Peyer's patch (tissue), 4 donors: ENCODE data around the gene GPC5.

ENCODE experiments used
- POLR2A ChIP-seq, 2 donors: fragments of 450-650 bp; IDR thresholded peaks; one replicate each; pipeline ENCODE4 v1.5.1; 2017; ENCODE audit warnings: antibody characterized with exemption in 2 of 2, mild to moderate bottlenecking in 2 of 2, moderate library complexity in 2 of 2
- TF ChIP-seq, protein P1 (sequence below), 6 experiments: fragments of 450-650 bp in 4 of 6; fragments of 200-600 bp in 2 of 6; sonication (generic) in 1 of 6; IDR thresholded peaks; one replicate each; pipeline ENCODE4 v1.5.1; 2017 to 2019; ENCODE audit warnings: antibody characterized with exemption in 6 of 6, mild to moderate bottlenecking in 3 of 6, moderate library complexity in 1 of 6

DNA sequence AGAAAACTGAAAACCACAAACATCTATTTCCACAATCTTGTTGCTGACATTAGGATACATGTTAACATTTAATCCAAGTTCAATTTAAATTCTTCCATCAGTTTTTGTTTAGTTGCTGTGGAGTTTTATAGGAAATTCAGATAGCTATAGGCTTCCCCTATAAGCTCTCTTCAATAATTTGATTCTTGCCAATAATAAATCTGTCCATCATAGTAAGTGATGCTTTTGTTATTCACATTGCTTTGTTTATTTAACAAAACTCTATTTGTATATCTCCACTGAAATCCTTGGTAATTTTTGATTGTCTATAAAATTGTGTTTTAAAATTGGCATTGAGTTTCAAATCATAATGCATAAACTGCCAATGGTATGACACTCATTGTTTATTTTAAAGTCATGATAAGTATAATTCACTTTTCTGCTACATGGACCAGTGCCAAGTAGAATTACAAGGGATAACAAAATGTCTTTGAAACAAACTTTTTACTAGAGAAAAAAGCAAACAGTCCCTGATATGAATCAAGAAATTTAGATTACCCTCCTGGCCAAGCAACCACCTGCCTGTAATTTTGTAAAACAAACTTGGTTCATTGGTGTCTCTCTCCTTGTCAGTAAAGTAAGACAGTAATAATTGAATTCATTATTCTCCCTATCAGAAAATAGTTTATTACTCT, 1250.9 kb downstream of the GPC5 start:
- TF ChIP-seq, protein P1, sequence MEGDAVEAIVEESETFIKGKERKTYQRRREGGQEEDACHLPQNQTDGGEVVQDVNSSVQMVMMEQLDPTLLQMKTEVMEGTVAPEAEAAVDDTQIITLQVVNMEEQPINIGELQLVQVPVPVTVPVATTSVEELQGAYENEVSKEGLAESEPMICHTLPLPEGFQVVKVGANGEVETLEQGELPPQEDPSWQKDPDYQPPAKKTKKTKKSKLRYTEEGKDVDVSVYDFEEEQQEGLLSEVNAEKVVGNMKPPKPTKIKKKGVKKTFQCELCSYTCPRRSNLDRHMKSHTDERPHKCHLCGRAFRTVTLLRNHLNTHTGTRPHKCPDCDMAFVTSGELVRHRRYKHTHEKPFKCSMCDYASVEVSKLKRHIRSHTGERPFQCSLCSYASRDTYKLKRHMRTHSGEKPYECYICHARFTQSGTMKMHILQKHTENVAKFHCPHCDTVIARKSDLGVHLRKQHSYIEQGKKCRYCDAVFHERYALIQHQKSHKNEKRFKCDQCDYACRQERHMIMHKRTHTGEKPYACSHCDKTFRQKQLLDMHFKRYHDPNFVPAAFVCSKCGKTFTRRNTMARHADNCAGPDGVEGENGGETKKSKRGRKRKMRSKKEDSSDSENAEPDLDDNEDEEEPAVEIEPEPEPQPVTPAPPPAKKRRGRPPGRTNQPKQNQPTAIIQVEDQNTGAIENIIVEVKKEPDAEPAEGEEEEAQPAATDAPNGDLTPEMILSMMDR (IDR thresholded peaks at IDR 0.05): no peak
- TF ChIP-seq POLR2A (IDR thresholded peaks at IDR 0.05): no peak
